ENCODE results near the gene SPTBN1. TPM values are rescaled to one million over a fixed set of nuclear protein-coding genes. Genes with fewer than 3 reads are reported as not detected.
A peak's percentile ranks its signal among the peaks of the same experiment; 100 is the strongest.

SPTBN1 gene
- total and polyA plus RNA-seq, 3 donors from 2014 or later = 143 to 366 (median 278) TPM

GRCh38 chr2:54469484-54470053, 13.4 kb downstream of the SPTBN1 start:
- no peaks in the 10 kb centered on the region for H3K27me3 ChIP-seq
- WGBS, 2 donors = 60% methylated on average over 3 of the region's 3 CpGs
- no peak overlapping the region for H3K4me3 ChIP-seq
- H3K27ac ChIP-seq = peak overlapping the region; percentile 70 to 83
- H3K9me3 ChIP-seq = no peaks in the 10 kb centered on the region
- no peaks in the 10 kb centered on the region for H3K36me3 ChIP-seq (ENCODE audit: low read depth, missing control alignments)
- TF ChIP-seq POLR2A (IDR thresholded peaks at IDR 0.05) (no peak), CTCF (IDR thresholded peaks at IDR 0.05) (no peak)
- intact Hi-C loops (cut with DNase I; ENCODE audit: low total_unique reads) = no loop called here
- peaks cover 57% of the 10 kb centered on the region for H3K4me1 ChIP-seq
- no peak for DNase-seq

GRCh38 chr2:54470266-54470938, 14.3 kb downstream of the SPTBN1 start:
- TF ChIP-seq POLR2A (IDR thresholded peaks at IDR 0.05) (no peak), CTCF (IDR thresholded peaks at IDR 0.05) (no peak)
- H3K4me1 ChIP-seq = peaks cover 53% of the 10 kb centered on the region
- no peaks in the 10 kb centered on the region for H3K36me3 ChIP-seq (ENCODE audit: low read depth, missing control alignments)
- no peaks in the 10 kb centered on the region for H3K9me3 ChIP-seq
- DNase-seq = no peak
- no peak overlapping the region for H3K4me3 ChIP-seq
- peak overlapping the region; percentile 70 to 83 for H3K27ac ChIP-seq
- 32 to 46% methylated on average over 6 of the region's 6 CpGs for WGBS, 2 donors
- H3K27me3 ChIP-seq = no peaks in the 10 kb centered on the region
- intact Hi-C loops (cut with DNase I; ENCODE audit: low total_unique reads) = no loop called here

GRCh38 chr2:54471221-54471711, 15.1 kb downstream of the SPTBN1 start:
- no peak overlapping the region for H3K4me3 ChIP-seq
- H3K27me3 ChIP-seq = no peaks in the 10 kb centered on the region
- H3K9me3 ChIP-seq = no peaks in the 10 kb centered on the region
- peaks cover 59% of the 10 kb centered on the region for H3K4me1 ChIP-seq
- H3K36me3 ChIP-seq (ENCODE audit: low read depth, missing control alignments) = no peaks in the 10 kb centered on the region
- TF ChIP-seq POLR2A (IDR thresholded peaks at IDR 0.05) (no peak), CTCF (IDR thresholded peaks at IDR 0.05) (no peak)
- 14 to 33% methylated on average over 1 of the region's 1 CpG for WGBS, 2 donors
- intact Hi-C loops (cut with DNase I; ENCODE audit: low total_unique reads) = no loop called here
- DNase-seq = peak; percentile 78
- peak overlapping the region; percentile 70 to 83 for H3K27ac ChIP-seq

GRCh38 chr2:54473851-54474250, 17.7 kb downstream of the SPTBN1 start:
- H3K4me3 ChIP-seq = no peak overlapping the region
- no peaks in the 10 kb centered on the region for H3K36me3 ChIP-seq (ENCODE audit: low read depth, missing control alignments)
- H3K27ac ChIP-seq = peak overlapping the region in 1 of 2 donors; percentile 43
- DNase-seq = no peak
- no peaks in the 10 kb centered on the region for H3K27me3 ChIP-seq
- intact Hi-C loops (cut with DNase I; ENCODE audit: low total_unique reads) = no loop called here
- 80 to 85% methylated on average over 1 of the region's 1 CpG for WGBS, 2 donors
- H3K4me1 ChIP-seq = peaks cover 74% of the 10 kb centered on the region
- TF ChIP-seq CTCF (IDR thresholded peaks at IDR 0.05) = no peak
- no peak for TF ChIP-seq POLR2A (IDR thresholded peaks at IDR 0.05)
- no peaks in the 10 kb centered on the region for H3K9me3 ChIP-seq
